ENCODE measurements around the gene FAM200A. TPM values are rescaled to one million over a fixed set of nuclear protein-coding genes. Genes with fewer than 3 reads are reported as not detected.
A peak's percentile ranks its signal among the peaks of the same experiment; 100 is the strongest.
"Not testable (repeated sequence)": the region's sequence is repeated elsewhere in the genome, so short reads cannot be mapped to it uniquely, and the experiment has no call there.

Gene FAM200A
- total RNA-seq, 1 donor from 2014 or later: 4.5 TPM

- no peak for FAIRE-seq
- Histone ChIP-seq H3K27me3 (ENCODE audit: control insufficient read depth, insufficient read depth, low read length) (no peaks in the 10 kb centered on the region), H3K36me3 (ENCODE audit: control insufficient read depth, insufficient read depth, low read length) (no peaks in the 10 kb centered on the region), H3K4me3 (ENCODE audit: low read depth, low read length) (no peak overlapping the region)
- DNase-seq (ENCODE audit: low read depth): no peak
- TF ChIP-seq, protein P1, sequence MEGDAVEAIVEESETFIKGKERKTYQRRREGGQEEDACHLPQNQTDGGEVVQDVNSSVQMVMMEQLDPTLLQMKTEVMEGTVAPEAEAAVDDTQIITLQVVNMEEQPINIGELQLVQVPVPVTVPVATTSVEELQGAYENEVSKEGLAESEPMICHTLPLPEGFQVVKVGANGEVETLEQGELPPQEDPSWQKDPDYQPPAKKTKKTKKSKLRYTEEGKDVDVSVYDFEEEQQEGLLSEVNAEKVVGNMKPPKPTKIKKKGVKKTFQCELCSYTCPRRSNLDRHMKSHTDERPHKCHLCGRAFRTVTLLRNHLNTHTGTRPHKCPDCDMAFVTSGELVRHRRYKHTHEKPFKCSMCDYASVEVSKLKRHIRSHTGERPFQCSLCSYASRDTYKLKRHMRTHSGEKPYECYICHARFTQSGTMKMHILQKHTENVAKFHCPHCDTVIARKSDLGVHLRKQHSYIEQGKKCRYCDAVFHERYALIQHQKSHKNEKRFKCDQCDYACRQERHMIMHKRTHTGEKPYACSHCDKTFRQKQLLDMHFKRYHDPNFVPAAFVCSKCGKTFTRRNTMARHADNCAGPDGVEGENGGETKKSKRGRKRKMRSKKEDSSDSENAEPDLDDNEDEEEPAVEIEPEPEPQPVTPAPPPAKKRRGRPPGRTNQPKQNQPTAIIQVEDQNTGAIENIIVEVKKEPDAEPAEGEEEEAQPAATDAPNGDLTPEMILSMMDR (IDR thresholded peaks at IDR 0.05; ENCODE audit: insufficient read depth, low read length, severe bottlenecking): no peak
These were observed 37.0 kb upstream of the FAM200A start for GRCh38 chr7:99588868-99589267.

DNA sequence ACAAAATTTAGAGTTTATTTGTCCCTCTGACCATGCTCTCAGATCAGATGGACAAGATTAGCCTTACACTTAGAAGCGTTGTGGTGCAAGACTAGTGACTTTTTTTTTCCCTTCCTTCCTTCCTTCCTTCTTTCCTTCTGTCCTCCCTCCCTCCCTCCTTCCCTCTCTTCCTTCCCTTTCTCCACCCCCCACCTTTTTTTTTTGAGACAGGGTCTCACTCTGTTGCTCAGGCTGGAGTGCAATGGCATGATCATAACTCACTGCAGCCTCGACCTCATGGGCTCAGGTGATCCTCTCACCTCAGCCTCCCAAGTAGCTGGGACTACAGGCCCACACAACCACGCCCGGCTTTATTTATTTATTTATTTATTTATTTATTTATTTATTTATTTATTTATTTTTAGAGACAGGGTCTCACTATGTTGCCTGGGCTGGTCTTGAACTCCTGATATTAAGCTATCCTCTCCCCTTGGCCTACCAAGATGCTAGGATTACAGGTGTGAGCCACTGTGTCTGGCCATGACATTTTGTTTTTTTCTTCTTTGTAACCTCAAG is 28.9 kb upstream of the FAM200A start:
- not testable (repeated sequence) for H3K27me3 ChIP-seq (ENCODE audit: control insufficient read depth, insufficient read depth, low read length); H3K36me3 ChIP-seq (ENCODE audit: control insufficient read depth, insufficient read depth, low read length); FAIRE-seq; H3K4me3 ChIP-seq (ENCODE audit: low read depth, low read length); DNase-seq (ENCODE audit: low read depth)

DNA sequence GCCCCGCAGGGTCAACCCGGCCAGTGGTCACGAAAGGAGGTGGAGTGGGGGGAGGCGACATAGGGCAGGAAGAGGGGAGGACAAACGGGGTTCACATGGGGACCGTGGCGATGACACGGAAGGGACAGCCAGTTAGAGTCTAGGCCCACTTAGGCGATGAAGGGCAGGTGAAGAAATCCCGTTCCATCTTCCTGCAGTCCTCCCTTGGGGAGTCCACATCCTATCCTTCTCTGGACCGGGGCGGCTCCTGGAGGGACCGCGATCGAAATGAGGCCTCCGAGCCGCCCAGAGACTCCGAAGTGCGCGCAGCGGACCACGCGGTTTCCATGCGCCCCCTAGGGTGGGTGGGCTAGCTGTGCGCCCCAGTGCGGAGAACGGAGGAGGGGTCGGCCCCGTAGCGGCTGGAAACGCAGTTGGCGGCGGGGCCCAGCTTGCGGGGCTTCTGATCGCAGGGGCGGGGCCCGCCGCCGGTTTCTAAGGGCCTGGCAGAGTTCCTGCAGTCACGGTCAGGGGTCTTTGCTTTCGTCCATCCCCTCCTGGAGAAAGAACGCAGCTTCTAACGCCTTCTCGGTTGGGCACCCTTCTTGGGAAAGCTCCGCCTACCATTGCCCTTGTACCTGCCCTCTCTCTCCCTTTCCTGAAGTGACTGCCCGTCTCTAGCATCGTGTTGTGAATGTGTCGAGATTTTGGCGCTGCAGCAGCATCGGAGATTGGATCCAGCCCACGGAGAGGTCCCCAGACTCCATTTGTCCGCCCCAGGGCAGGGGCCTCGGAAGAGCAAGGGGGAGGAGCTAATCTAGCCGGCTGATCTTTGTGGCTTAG is 28.3 kb upstream of the FAM200A start:
- peak; percentile 13 for DNase-seq (ENCODE audit: low read depth)
- FAIRE-seq: no peak

GRCh38 chr7:99579281-99579955 is 27.5 kb upstream of the FAM200A start:
- H3K27me3 ChIP-seq (ENCODE audit: control insufficient read depth, insufficient read depth, low read length): no peaks in the 10 kb centered on the region
- TF ChIP-seq, protein P1 (IDR thresholded peaks at IDR 0.05; ENCODE audit: insufficient read depth, low read length, severe bottlenecking): no peak
- peak; percentile 62 for FAIRE-seq
- peak overlapping the region; percentile 39 for H3K4me3 ChIP-seq (ENCODE audit: low read depth, low read length)
- H3K36me3 ChIP-seq (ENCODE audit: control insufficient read depth, insufficient read depth, low read length): no peaks in the 10 kb centered on the region
- no peak for DNase-seq (ENCODE audit: low read depth)

More for the DNA sequence above, 28.3 kb upstream of the FAM200A start:
- H3K4me3 ChIP-seq (ENCODE audit: low read depth, low read length): peak overlapping the region; percentile 39
- H3K36me3 ChIP-seq (ENCODE audit: control insufficient read depth, insufficient read depth, low read length): no peaks in the 10 kb centered on the region
- no peaks in the 10 kb centered on the region for H3K27me3 ChIP-seq (ENCODE audit: control insufficient read depth, insufficient read depth, low read length)
- TF ChIP-seq, protein P1 (IDR thresholded peaks at IDR 0.05; ENCODE audit: insufficient read depth, low read length, severe bottlenecking): peak; percentile 21

- Histone ChIP-seq H3K27me3 (ENCODE audit: control insufficient read depth, insufficient read depth, low read length) (no peaks in the 10 kb centered on the region), H3K36me3 (ENCODE audit: control insufficient read depth, insufficient read depth, low read length) (peaks cover 3% of the 10 kb centered on the region), H3K4me3 (ENCODE audit: low read depth, low read length) (no peak overlapping the region)
- TF ChIP-seq, protein P1 (IDR thresholded peaks at IDR 0.05; ENCODE audit: insufficient read depth, low read length, severe bottlenecking): no peak
- FAIRE-seq (no peak), DNase-seq (ENCODE audit: low read depth) (no peak)
These were observed 24.3 kb upstream of the FAM200A start for GRCh38 chr7:99576251-99576650.

DNA sequence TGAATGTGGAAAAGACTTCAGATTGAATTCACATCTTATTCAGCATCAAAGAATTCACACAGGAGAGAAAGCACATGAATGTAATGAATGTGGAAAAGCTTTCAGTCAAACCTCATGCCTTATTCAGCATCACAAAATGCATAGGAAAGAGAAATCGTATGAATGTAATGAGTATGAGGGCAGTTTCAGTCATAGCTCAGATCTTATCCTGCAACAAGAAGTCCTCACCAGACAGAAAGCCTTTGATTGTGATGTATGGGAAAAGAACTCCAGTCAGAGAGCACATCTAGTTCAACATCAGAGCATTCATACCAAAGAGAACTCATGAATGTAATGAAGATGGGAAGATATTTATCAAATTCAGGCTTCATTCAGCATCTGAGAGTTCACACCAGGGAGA is 21.3 kb upstream of the FAM200A start:
- Histone ChIP-seq H3K27me3 (ENCODE audit: control insufficient read depth, insufficient read depth, low read length) (no peaks in the 10 kb centered on the region), H3K36me3 (ENCODE audit: control insufficient read depth, insufficient read depth, low read length) (peaks cover 5% of the 10 kb centered on the region), H3K4me3 (ENCODE audit: low read depth, low read length) (no peak overlapping the region)
- FAIRE-seq (no peak), DNase-seq (ENCODE audit: low read depth) (no peak)
- TF ChIP-seq, protein P1 (IDR thresholded peaks at IDR 0.05; ENCODE audit: insufficient read depth, low read length, severe bottlenecking): no peak

Data from bronchial epithelial cell (primary cell).